PC-9 (cell line): ENCODE results near the gene DNAJB12. TPM values are rescaled to one million over a fixed set of nuclear protein-coding genes. Genes with fewer than 3 reads are reported as not detected.

Experiments used
- BruUV-seq: library from RNA; stranded (reverse); fragments of 400-500 nt; replicated peaks from 2 replicates; lab custom pipeline; 2021; lab: Mats Ljungman, UMichigan
- CTCF ChIA-PET: fragments of 300-600 bp; sonication (Branson Sonifier 250); formaldehyde crosslinking; loops from one replicate; lab custom pipeline; 2022; ENCODE audit warnings: antibody characterized with exemption; lab: Charles Lee
- POLR2A ChIA-PET: fragments of 300-600 bp; sonication (Branson Sonifier 250); formaldehyde crosslinking; loops from one replicate; lab custom pipeline; 2022; ENCODE audit warnings: antibody characterized with exemption; ENCODE audit not compliant: unreplicated experiment; lab: Charles Lee
- DNase-seq, 2 experiments: peaks; one replicate each; pipeline versions ENCODE4 v3.0.0 to v3.0.0-alpha.2; 2015 to 2022; ENCODE audit warnings: mixed read lengths in 1 of 2
- H2AFZ ChIP-seq: fragments of 200-600 bp; sonication (generic); 2 replicates; pipeline ENCODE4 v1.8.1; 2017; ENCODE audit warnings: antibody characterized with exemption
- H3F3A ChIP-seq: fragments of 200-600 bp; sonication (generic); 2 replicates; pipeline ENCODE4 v1.8.1; 2017; ENCODE audit warnings: antibody characterized with exemption, mild to moderate bottlenecking, low read depth; ENCODE audit not compliant: insufficient read depth
- H3K27ac ChIP-seq: fragments of 200-600 bp; sonication (generic); 2 replicates; pipeline ENCODE4 v1.6.1; 2016; ENCODE audit warnings: mixed run types
- H3K27me3 ChIP-seq: fragments of 200-600 bp; sonication (generic); 2 replicates; pipeline ENCODE4 v1.6.1; 2016; ENCODE audit warnings: low read depth, mixed run types; ENCODE audit not compliant: insufficient read depth
- H3K36me3 ChIP-seq: fragments of 200-600 bp; sonication (generic); 2 replicates; pipeline ENCODE4 v1.6.1; 2016; ENCODE audit warnings: low read depth, mixed run types
- H3K4me1 ChIP-seq: fragments of 200-600 bp; sonication (generic); replicated peaks from 2 replicates; pipeline ENCODE4 v1.6.1; 2016; ENCODE audit warnings: mixed run types; ENCODE audit not compliant: insufficient read depth
- H3K4me2 ChIP-seq: fragments of 200-600 bp; sonication (generic); 2 replicates; pipeline ENCODE4 v1.6.1; 2017; ENCODE audit warnings: mixed run types
- H3K4me3 ChIP-seq: fragments of 200-600 bp; sonication (generic); 2 replicates; pipeline ENCODE4 v1.6.1; 2016; ENCODE audit warnings: mixed run types
- H3K79me2 ChIP-seq: fragments of 200-600 bp; sonication (generic); 2 replicates; pipeline ENCODE4 v1.6.1; 2017; ENCODE audit warnings: low read depth, mixed run types
- H3K9me2 ChIP-seq: fragments of 200-600 bp; sonication (generic); 2 replicates; pipeline ENCODE4 v1.8.1; 2017; ENCODE audit warnings: mild to moderate bottlenecking; ENCODE audit not compliant: insufficient read depth
- H3K9me3 ChIP-seq: fragments of 200-600 bp; sonication (generic); 2 replicates; pipeline ENCODE4 v1.8.1; 2016; ENCODE audit warnings: low read depth; ENCODE audit not compliant: insufficient read depth
- H4K20me1 ChIP-seq: fragments of 200-600 bp; sonication (generic); 2 replicates; pipeline ENCODE4 v1.8.1; 2017; ENCODE audit not compliant: insufficient read depth
- EZH2 ChIP-seq: fragments of 200-600 bp; sonication (generic); IDR thresholded peaks from 2 replicates; pipeline ENCODE4 v1.8.0; 2017; ENCODE audit warnings: antibody characterized with exemption, low read depth
- intact Hi-C: fragments of 100-400 bp; cut with micrococcal nuclease; formaldehyde crosslinking; loops from one replicate; pipeline ENCODE4 v1.10.0; 2022; ENCODE audit not compliant: unreplicated experiment
- total RNA-seq: library from RNA; stranded (reverse); gene quantifications from 2 replicates; pipeline ENCODE4 v1.2.3, GENCODE V29; 2021
- TF ChIP-seq, protein P1 (sequence below): fragments of 200-600 bp; sonication (generic); conservative IDR thresholded peaks from 2 replicates; pipeline ENCODE4 v1.6.1; 2017; ENCODE audit warnings: mixed run types, antibody characterized with exemption, mild to moderate bottlenecking, moderate library complexity

DNAJB12 gene
- total RNA-seq, 1 experiment from 2014 or later = 46.9 TPM

DNA sequence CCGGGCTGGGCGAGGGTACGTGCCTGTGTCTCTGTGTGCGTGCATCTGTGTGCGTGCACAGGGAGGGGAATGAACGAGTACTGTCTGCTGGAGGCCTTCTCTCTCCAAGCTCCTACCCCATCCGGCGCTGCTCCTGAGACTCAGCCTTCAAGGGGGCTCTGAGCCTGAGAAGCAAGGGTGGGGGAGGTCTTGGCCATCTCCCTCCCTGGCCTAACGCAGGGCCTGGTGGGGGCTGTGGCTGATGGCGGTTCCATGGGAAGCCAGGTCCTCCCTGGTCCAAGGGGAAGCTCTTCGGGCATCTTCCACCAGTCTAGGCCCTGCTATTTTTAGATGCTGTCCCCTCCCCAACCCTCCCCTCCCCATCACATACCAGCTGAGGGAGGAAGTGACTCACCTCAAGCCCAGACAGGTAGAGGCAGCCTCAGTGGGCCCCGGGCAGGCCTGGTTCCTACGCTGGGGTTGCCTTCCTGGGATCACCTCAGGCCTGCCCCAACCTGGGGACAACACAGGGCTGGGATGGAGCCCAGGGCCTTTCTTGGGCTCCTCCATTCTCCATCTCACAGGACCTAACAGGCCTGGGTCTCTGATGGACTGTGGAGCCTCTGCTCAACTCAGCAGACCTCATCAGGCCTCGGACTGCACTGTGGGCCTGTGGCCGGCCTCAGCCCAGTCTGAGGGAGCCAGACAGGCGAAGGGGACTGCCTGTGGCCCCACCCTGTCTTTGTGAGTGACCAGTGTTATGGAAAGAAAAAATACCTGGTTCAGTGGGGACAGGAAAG is 32.2 kb downstream of the DNAJB12 start:
- TF ChIP-seq, protein P1, sequence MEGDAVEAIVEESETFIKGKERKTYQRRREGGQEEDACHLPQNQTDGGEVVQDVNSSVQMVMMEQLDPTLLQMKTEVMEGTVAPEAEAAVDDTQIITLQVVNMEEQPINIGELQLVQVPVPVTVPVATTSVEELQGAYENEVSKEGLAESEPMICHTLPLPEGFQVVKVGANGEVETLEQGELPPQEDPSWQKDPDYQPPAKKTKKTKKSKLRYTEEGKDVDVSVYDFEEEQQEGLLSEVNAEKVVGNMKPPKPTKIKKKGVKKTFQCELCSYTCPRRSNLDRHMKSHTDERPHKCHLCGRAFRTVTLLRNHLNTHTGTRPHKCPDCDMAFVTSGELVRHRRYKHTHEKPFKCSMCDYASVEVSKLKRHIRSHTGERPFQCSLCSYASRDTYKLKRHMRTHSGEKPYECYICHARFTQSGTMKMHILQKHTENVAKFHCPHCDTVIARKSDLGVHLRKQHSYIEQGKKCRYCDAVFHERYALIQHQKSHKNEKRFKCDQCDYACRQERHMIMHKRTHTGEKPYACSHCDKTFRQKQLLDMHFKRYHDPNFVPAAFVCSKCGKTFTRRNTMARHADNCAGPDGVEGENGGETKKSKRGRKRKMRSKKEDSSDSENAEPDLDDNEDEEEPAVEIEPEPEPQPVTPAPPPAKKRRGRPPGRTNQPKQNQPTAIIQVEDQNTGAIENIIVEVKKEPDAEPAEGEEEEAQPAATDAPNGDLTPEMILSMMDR = no peak
- TF ChIP-seq EZH2 = no peak
- H3K27me3 ChIP-seq = no peaks in the 10 kb centered on the region

GRCh38 chr10:72322030-72322279 is 32.8 kb downstream of the DNAJB12 start:
- Histone ChIP-seq H3K79me2 (no peaks in the 10 kb centered on the region), H3F3A (peaks cover 64% of the 10 kb centered on the region), H3K27ac (peak overlapping the region; percentile 99), H3K9me2 (no peaks in the 10 kb centered on the region), H4K20me1 (no peaks in the 10 kb centered on the region), H3K4me3 (no peak overlapping the region), H3K27me3 (no peaks in the 10 kb centered on the region), H3K9me3 (no peaks in the 10 kb centered on the region), H3K36me3 (no peaks in the 10 kb centered on the region), H3K4me1 (peaks cover 85% of the 10 kb centered on the region), H2AFZ (no peak overlapping the region), H3K4me2 (peak overlapping the region; percentile 88)
- BruUV-seq = no TSS peak
- ChIA-PET CTCF (interaction anchor here (0.6 to 0.9 kb wide), 2 partner anchors 45 to 47 kb away, joined by 4 to 8 read pairs; no protein-coding TSS in a partner anchor), POLR2A (interaction anchor here (0.6 to 1.2 kb wide), 6 partner anchors 10 to 939 kb away, joined by 3 to 34 read pairs (median 6); no protein-coding TSS in a partner anchor)
- intact Hi-C loops = no loop called here
- TF ChIP-seq EZH2 = no peak
- TF ChIP-seq, protein P1 = no peak
- DNase-seq = no peak

More for the DNA sequence above, 32.2 kb downstream of the DNAJB12 start:
- Histone ChIP-seq H4K20me1 (no peaks in the 10 kb centered on the region), H3K27ac (peak overlapping the region; percentile 99), H3F3A (peaks cover 66% of the 10 kb centered on the region), H3K79me2 (no peaks in the 10 kb centered on the region), H3K9me3 (no peaks in the 10 kb centered on the region), H3K36me3 (no peaks in the 10 kb centered on the region), H3K9me2 (no peaks in the 10 kb centered on the region), H3K4me1 (peaks cover 85% of the 10 kb centered on the region), H3K4me2 (peak overlapping the region; percentile 88), H2AFZ (no peak overlapping the region), H3K4me3 (no peak overlapping the region)
- DNase-seq = peak; percentile 44 to 66
- intact Hi-C loops = no loop called here
- ChIA-PET CTCF (interaction anchor here (0.6 to 1.3 kb wide), 2 partner anchors 13 to 46 kb away, joined by 8 to 9 read pairs; no protein-coding TSS in a partner anchor), POLR2A (interaction anchor here (0.5 to 1.2 kb wide), 7 partner anchors 9 to 354 kb away, joined by 3 to 34 read pairs (median 6); no protein-coding TSS in a partner anchor)
- no TSS peak for BruUV-seq

- no peak for DNase-seq
- CTCF ChIA-PET = interaction anchor here (0.6 to 1.1 kb wide), 3 partner anchors 10 to 47 kb away, joined by 4 to 13 read pairs (median 8); no protein-coding TSS in a partner anchor
- peaks cover 67% of the 10 kb centered on the region for H3F3A ChIP-seq
- TF ChIP-seq, protein P1 = 0 out of 2 replicates have a peak, but pooled peaks have one; percentile 24
- TF ChIP-seq EZH2 = no peak
- no peaks in the 10 kb centered on the region for H3K9me2 ChIP-seq
- H2AFZ ChIP-seq = no peak overlapping the region
- H3K36me3 ChIP-seq = no peaks in the 10 kb centered on the region
- H3K79me2 ChIP-seq = no peaks in the 10 kb centered on the region
- peak overlapping the region; percentile 99 for H3K27ac ChIP-seq
- peak overlapping the region; percentile 88 for H3K4me2 ChIP-seq
- H3K9me3 ChIP-seq = no peaks in the 10 kb centered on the region
- peaks cover 89% of the 10 kb centered on the region for H3K4me1 ChIP-seq
- H3K27me3 ChIP-seq = no peaks in the 10 kb centered on the region
- H3K4me3 ChIP-seq = peak overlapping the region; percentile 59; the same call in 1 of the 2 replicates
- POLR2A ChIA-PET = interaction anchor here (0.6 to 1.2 kb wide), 6 partner anchors 10 to 939 kb away, joined by 3 to 34 read pairs (median 6); no protein-coding TSS in a partner anchor
- H4K20me1 ChIP-seq = no peaks in the 10 kb centered on the region
- intact Hi-C loops = loop anchor here (2.0 kb wide), 2 partner anchors 49 to 241 kb away; partner anchors contain the start of gene DDIT4
- BruUV-seq = TSS peak; percentile 51
Measured at GRCh38 chr10:72321248-72322029, 33.3 kb downstream of the DNAJB12 start.
